Endothelial cell of umbilical vein (primary cell): ENCODE results near the gene PTPRQ. TPM values are rescaled to one million over a fixed set of nuclear protein-coding genes. Genes with fewer than 3 reads are reported as not detected.

Experiments used
- BruUV-seq: library from RNA; stranded (reverse); fragments of 400-500 nt; replicated peaks from 2 replicates; lab custom pipeline; 2021; lab: Mats Ljungman, UMichigan
- CTCF ChIA-PET: fragments of 300-600, 350-600 bp; sonication (Branson Sonifier 250); formaldehyde crosslinking; loops from one replicate; lab custom pipeline; 2021; ENCODE audit warnings: antibody characterized with exemption, inconsistent platforms; lab: Charles Lee
- POLR2A ChIA-PET: fragments of 300-600, 350-600 bp; sonication (Branson Sonifier 250); formaldehyde crosslinking; loops from one replicate; lab custom pipeline; 2021; ENCODE audit warnings: antibody characterized with exemption, inconsistent platforms; lab: Charles Lee
- DNase-seq: peaks from one replicate; pipeline ENCODE4 v3.0.0-alpha.2; 2011; ENCODE audit warnings: low read depth, low spot score
- FAIRE-seq: peaks from 2 replicates; lab custom pipeline; 2011; peaks lifted over from hg19 to GRCh38; lab: Jason Lieb, UNC
- H2AFZ ChIP-seq: 2 replicates; pipeline ENCODE4 v1.6.0; 2012; ENCODE audit warnings: low read depth, low read length, control low read depth, inconsistent platforms
- H3K27ac ChIP-seq: 2 replicates; pipeline ENCODE4 v1.5.1; 2011; ENCODE audit warnings: low read depth, mild to moderate bottlenecking, control low read depth, low read length, moderate library complexity; ENCODE audit not compliant: insufficient read depth
- H3K27me3 ChIP-seq, 2 experiments: 2 replicates each; pipeline versions ENCODE4 v1.6.0 to v1.6.1; 2011; ENCODE audit warnings: low read length in 2 of 2, mixed read lengths in 1 of 2; ENCODE audit not compliant: control insufficient read depth in 2 of 2, insufficient read depth in 2 of 2
- H3K36me3 ChIP-seq, 2 experiments: 2 replicates in 1 of 2; 3 replicates in 1 of 2; pipeline ENCODE4 v1.5.1; 2011; ENCODE audit warnings: low read length in 2 of 2, mild to moderate bottlenecking in 1 of 2, moderate library complexity in 1 of 2; ENCODE audit not compliant: control insufficient read depth in 2 of 2, insufficient read depth in 2 of 2; ENCODE audit errors: extremely low read depth in 1 of 2
- H3K4me1 ChIP-seq: 3 replicates; pipeline ENCODE4 v1.5.1; 2011; ENCODE audit warnings: mild to moderate bottlenecking, low read length; ENCODE audit not compliant: control insufficient read depth, insufficient read depth; ENCODE audit errors: extremely low read depth
- H3K4me2 ChIP-seq: 2 replicates; pipeline ENCODE4 v1.6.1; 2011; ENCODE audit warnings: low read length, control low read depth, mixed read lengths; ENCODE audit not compliant: insufficient read depth
- H3K4me3 ChIP-seq, 3 experiments: fragments of 200-600 bp in 1 of 3; sonication (generic), shearing (Covaris generic) in 1 of 3; replicated peaks in 1 of 3; 2 replicates each; pipeline ENCODE4 v1.5.1; 2011 to 2016; ENCODE audit warnings: control low read depth in 3 of 3, low read length in 3 of 3, mild to moderate bottlenecking in 2 of 3, inconsistent platforms in 1 of 3, low read depth in 1 of 3, moderate library complexity in 1 of 3; ENCODE audit not compliant: insufficient read depth in 1 of 3
- H3K79me2 ChIP-seq: 2 replicates; pipeline ENCODE4 v1.6.0; 2012; ENCODE audit warnings: low read length, inconsistent platforms; ENCODE audit not compliant: control insufficient read depth, insufficient read depth
- H3K9ac ChIP-seq: replicated peaks from 2 replicates; pipeline ENCODE3; 2011; ENCODE audit warnings: low read length, control low read depth; ENCODE audit not compliant: insufficient read depth; ENCODE audit errors: extremely low read depth
- H3K9me1 ChIP-seq: replicated peaks from 3 replicates; pipeline ENCODE4 v1.6.0; 2011; ENCODE audit warnings: mild to moderate bottlenecking, low read length; ENCODE audit not compliant: control insufficient read depth, insufficient read depth; ENCODE audit errors: extremely low read depth
- H3K9me3 ChIP-seq: replicated peaks from 2 replicates; pipeline ENCODE4 v1.5.1; 2012; ENCODE audit warnings: low read length, inconsistent platforms; ENCODE audit not compliant: control insufficient read depth, insufficient read depth
- H4K20me1 ChIP-seq: replicated peaks from 2 replicates; pipeline ENCODE3; 2011; ENCODE audit warnings: mild to moderate bottlenecking, low read length; ENCODE audit not compliant: control insufficient read depth, insufficient read depth; ENCODE audit errors: extremely low read depth
- CTCF ChIP-seq, 2 donors: IDR thresholded peaks; 1 replicate in 1 of 2; 2 replicates in 1 of 2; pipeline ENCODE4 v1.5.1; 2011; ENCODE audit warnings: low read length in 2 of 2, mild to moderate bottlenecking in 2 of 2, moderate library complexity in 2 of 2, control low read depth in 1 of 2, inconsistent platforms in 1 of 2, low read depth in 1 of 2; ENCODE audit not compliant: insufficient read depth in 1 of 2; ENCODE audit errors: extremely low read depth in 1 of 2
- EZH2 ChIP-seq: IDR thresholded peaks from 2 replicates; pipeline ENCODE4 v1.6.1; 2012; ENCODE audit warnings: borderline replicate concordance, low read depth, mild to moderate bottlenecking, moderate library complexity, low read length, inconsistent platforms; ENCODE audit not compliant: severe bottlenecking
- FOS ChIP-seq: IDR thresholded peaks from 2 replicates; pipeline ENCODE4 v1.6.1; 2011; ENCODE audit warnings: mild to moderate bottlenecking, low read length, moderate library complexity, borderline replicate concordance; ENCODE audit not compliant: insufficient read depth
- GATA2 ChIP-seq: IDR thresholded peaks from 2 replicates; pipeline ENCODE4 v1.7.0; 2011; ENCODE audit warnings: low read depth, mild to moderate bottlenecking, moderate library complexity, mixed read lengths, low read length; ENCODE audit not compliant: insufficient read length, insufficient read depth
- JUN ChIP-seq: IDR thresholded peaks from 2 replicates; pipeline ENCODE4 v1.6.1; 2011; ENCODE audit warnings: borderline replicate concordance, low read depth; ENCODE audit not compliant: insufficient read length, insufficient read depth
- MAX ChIP-seq: IDR thresholded peaks from 2 replicates; pipeline ENCODE4 v1.6.1; 2011; ENCODE audit not compliant: insufficient read depth, insufficient read length
- MYC ChIP-seq: IDR thresholded peaks from one replicate; pipeline ENCODE4 v1.6.1; 2011; ENCODE audit warnings: mild to moderate bottlenecking, low read depth, low read length
- POLR2A ChIP-seq: IDR thresholded peaks from 2 replicates; pipeline ENCODE4 v1.6.1; 2012; ENCODE audit warnings: low read depth, mild to moderate bottlenecking, control low read depth, low read length
- POLR2AphosphoS5 ChIP-seq: IDR thresholded peaks from 2 replicates; pipeline ENCODE4 v1.6.1; 2012; ENCODE audit warnings: low read depth, mild to moderate bottlenecking, control low read depth, low read length, moderate library complexity; ENCODE audit not compliant: insufficient read depth
- dilution Hi-C: fragments of 300-500 bp; cut with MboI; formaldehyde crosslinking; loops from one replicate; pipeline ENCODE4 v1.15.0; 2019; ENCODE audit warnings: low sequenced_read_pairs; ENCODE audit not compliant: extremely low pct_ligation_motif_present
- intact Hi-C: fragments of 100-400 bp; cut with micrococcal nuclease; formaldehyde crosslinking; loops from one replicate; pipeline ENCODE4 v1.10.0; 2022
- polyA plus RNA-seq, 4 experiments: library from polyadenylated mRNA; depleted of rRNA in 3 of 4; stranded (reverse) in 3 of 4; unstranded in 1 of 4; fragments of >200 nt; gene quantifications; 2 replicates each; pipeline versions ENCODE4 v1.2.1 to v1.2.3, GENCODE V29; 2011 to 2012; ENCODE audit warnings: missing spikeins in 1 of 4
- total RNA-seq: library from RNA; stranded (reverse); gene quantifications from 2 replicates; pipeline ENCODE4 v1.2.3, GENCODE V29; 2021

The PTPRQ gene
- total and polyA plus RNA-seq, 2 donors (not counting 3 experiments of a cell fraction or from before 2014, with no cell fraction given) = not detected

GRCh38 chr12:80707830-80708258, 263.8 kb downstream of the PTPRQ start:
- H3K4me3 ChIP-seq = no peak overlapping the region
- no peak overlapping the region for H3K27ac ChIP-seq
- DNase-seq (no peak), FAIRE-seq (no peak)
- intact Hi-C loops = no loop called here
- no peak for TF ChIP-seq POLR2A
- TF ChIP-seq POLR2AphosphoS5 = no peak
- TF ChIP-seq FOS = no peak
- no peak for TF ChIP-seq JUN
- no peak for TF ChIP-seq GATA2
- CTCF ChIA-PET = no interaction called here
- no peaks in the 10 kb centered on the region for H3K79me2 ChIP-seq
- H3K4me1 ChIP-seq = no peaks in the 10 kb centered on the region
- no peaks in the 10 kb centered on the region for H3K9me1 ChIP-seq
- no peak overlapping the region for H3K9ac ChIP-seq
- no peaks in the 10 kb centered on the region for H3K9me3 ChIP-seq
- dilution Hi-C loops = no loop called here
- no peak overlapping the region for H2AFZ ChIP-seq
- H3K4me2 ChIP-seq = no peak overlapping the region
- H3K27me3 ChIP-seq = no peaks in the 10 kb centered on the region
- POLR2A ChIA-PET = no interaction called here
- no peaks in the 10 kb centered on the region for H4K20me1 ChIP-seq
- no peaks in the 10 kb centered on the region for H3K36me3 ChIP-seq
- no TSS peak for BruUV-seq

- CTCF ChIA-PET = no interaction called here
Observed at GRCh38 chr12:80708259-80708974, 264.4 kb downstream of the PTPRQ start.

More at GRCh38 chr12:80708259-80708974, 264.4 kb downstream of the PTPRQ start:
- TF ChIP-seq POLR2AphosphoS5 (no peak), MAX (no peak), EZH2 (no peak), CTCF (IDR thresholded peaks at IDR 0.05; ENCODE audit: extremely low read depth in 1 of 2, insufficient read depth in 1 of 2, low read depth in 1 of 2, low read length in 2 of 2) (no peak), JUN (no peak), POLR2A (no peak), GATA2 (no peak), MYC (no peak), FOS (no peak)
- POLR2A ChIA-PET = no interaction called here
- Histone ChIP-seq H3K36me3 (no peaks in the 10 kb centered on the region), H4K20me1 (no peaks in the 10 kb centered on the region), H3K4me2 (no peak overlapping the region), H3K79me2 (no peaks in the 10 kb centered on the region), H3K9ac (no peak overlapping the region), H2AFZ (peak overlapping the region; percentile 39), H3K4me3 (no peak overlapping the region), H3K9me3 (no peaks in the 10 kb centered on the region), H3K4me1 (no peaks in the 10 kb centered on the region), H3K27me3 (no peaks in the 10 kb centered on the region), H3K27ac (no peak overlapping the region), H3K9me1 (no peaks in the 10 kb centered on the region)
- FAIRE-seq (no peak), DNase-seq (no peak)
- dilution Hi-C loops (no loop called here), intact Hi-C loops (no loop called here)
- BruUV-seq = no TSS peak
